GM08714 (cell line): ENCODE results near the gene SLC1A3.
"Not testable (repeated sequence)": the region's sequence is repeated elsewhere in the genome, so short reads cannot be mapped to it uniquely, and the experiment has no call there.

Source experiments
- H3K4me3 ChIP-seq: fragments of 200-500 bp; sonication (Bioruptor generic); 2 replicates; pipeline ENCODE4 v1.5.1; 2014; ENCODE audit warnings: mild to moderate bottlenecking, low read length, inconsistent platforms
- ZNF274 ChIP-seq: IDR thresholded peaks from 2 replicates; pipeline ENCODE4 v1.6.1; 2012; ENCODE audit warnings: mild to moderate bottlenecking, low read depth, low read length

SLC1A3 gene

GRCh38 chr5:36631620-36632362 lies 25.4 kb downstream of the SLC1A3 start:
- TF ChIP-seq ZNF274, result no peak
- H3K4me3 ChIP-seq, result no peak overlapping the region

DNA sequence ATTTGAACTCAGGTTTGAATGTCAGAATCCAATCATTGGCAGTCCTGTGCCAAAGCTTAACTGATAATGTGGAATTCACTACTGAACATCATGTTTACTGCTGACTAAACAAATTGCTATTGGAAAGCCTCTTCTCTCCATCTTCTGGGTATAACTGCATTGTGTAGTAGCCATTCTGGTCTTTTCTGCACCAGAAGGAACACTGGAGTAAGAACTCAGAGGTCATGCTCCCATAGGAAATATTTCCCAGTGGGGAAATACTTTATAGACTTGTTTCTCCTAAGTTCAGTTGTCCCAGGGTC lies 25.9 kb downstream of the SLC1A3 start:
- H3K4me3 ChIP-seq, result no peak overlapping the region
- TF ChIP-seq ZNF274, result no peak

DNA sequence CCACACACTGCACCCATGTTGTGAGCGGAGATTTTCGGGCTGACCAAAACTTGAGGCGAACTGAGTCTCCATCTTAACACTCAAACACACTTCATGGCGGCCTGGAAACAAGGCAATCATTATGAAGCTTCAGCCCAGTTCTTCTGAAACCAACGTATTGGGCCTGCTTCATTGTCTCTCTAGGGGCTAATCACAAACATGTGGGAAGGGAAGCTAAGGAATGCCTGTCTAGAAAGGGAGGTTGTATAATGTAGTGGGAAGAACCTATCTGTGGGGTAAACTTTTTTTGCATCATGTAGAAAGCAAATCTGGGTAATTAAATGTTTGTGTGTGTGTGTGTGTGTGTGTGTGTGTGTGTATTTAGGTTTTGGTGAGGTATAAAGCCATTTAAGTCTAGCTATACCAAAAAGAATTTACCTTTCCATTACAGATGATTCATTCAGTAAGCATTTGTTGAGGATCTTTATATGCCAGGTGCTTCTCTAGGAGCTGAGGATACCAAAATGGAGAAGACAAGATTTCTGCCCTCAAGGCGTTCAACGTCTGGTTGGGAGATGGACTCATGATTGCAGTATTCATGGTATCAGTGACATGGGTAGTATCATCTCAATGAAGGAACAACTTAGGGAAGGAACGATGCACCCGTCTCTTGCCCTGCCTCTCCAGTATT lies 29.4 kb downstream of the SLC1A3 start:
- TF ChIP-seq ZNF274, result no peak
- H3K4me3 ChIP-seq, result no peak overlapping the region

GRCh38 chr5:36637101-36637500 lies 30.7 kb downstream of the SLC1A3 start:
- no peak for TF ChIP-seq ZNF274
- H3K4me3 ChIP-seq, result no peak overlapping the region

DNA sequence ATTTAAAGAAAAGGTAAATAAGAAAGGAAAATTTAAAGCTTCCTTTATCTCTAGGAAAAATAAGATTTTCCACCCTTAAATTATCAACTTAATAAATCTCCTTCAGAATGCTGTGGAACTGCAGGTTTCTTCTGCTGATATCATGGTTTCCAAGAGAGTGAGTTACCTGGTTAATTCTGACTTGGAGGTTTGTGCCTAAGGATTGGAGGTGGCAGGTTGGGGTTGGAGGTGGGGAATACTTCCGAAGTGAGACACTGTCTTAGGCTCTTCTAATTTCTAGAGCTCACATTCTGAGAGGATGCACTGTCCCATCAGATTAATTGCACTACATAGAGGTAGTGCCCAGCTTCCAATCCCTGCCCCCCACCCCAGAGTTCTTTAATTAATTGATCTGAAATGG lies 31.1 kb downstream of the SLC1A3 start:
- no peak overlapping the region for H3K4me3 ChIP-seq
- TF ChIP-seq ZNF274, result no peak

DNA sequence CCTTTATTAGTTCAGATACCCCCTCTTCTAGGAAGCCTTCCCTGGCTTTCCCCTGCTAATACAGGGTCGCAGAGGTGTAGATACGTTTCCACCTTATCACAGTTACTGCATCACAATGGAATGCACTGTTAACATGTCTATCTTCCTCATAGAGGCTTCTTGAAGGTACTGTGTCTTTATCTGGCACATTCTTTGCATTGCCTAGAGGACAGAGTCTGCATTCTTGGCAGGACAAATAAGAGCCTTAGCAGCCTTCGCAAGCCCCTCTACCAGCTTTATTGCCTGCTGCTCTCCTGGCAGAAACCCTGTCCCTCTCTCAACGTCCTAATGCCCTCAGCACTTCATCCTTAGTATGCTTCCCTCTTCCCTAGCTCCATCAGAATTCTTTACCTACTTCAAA lies 31.6 kb downstream of the SLC1A3 start:
- H3K4me3 ChIP-seq, result no peak overlapping the region
- no peak for TF ChIP-seq ZNF274

GRCh38 chr5:36640949-36641348 lies 34.5 kb downstream of the SLC1A3 start:
- no peak for TF ChIP-seq ZNF274
- no peak overlapping the region for H3K4me3 ChIP-seq

DNA sequence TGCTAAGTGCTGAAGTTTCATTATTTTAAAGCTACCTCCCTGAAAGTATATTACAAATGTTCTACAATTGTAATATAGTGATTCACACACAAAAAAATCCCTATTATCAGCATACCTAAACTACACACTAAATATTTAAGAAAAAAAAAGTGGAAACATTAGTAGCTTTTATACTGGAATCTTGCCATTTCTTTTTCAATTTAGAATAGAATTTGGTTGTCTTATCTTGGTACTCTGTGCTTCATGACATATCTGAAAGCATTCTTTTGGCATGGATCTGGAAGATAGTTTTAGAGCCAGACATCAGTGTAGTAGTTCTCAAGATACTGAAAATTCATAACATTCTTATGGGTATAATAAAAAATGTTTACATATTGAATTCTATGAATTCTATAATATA lies 35.0 kb downstream of the SLC1A3 start:
- no peak overlapping the region for H3K4me3 ChIP-seq
- TF ChIP-seq ZNF274, result no peak

DNA sequence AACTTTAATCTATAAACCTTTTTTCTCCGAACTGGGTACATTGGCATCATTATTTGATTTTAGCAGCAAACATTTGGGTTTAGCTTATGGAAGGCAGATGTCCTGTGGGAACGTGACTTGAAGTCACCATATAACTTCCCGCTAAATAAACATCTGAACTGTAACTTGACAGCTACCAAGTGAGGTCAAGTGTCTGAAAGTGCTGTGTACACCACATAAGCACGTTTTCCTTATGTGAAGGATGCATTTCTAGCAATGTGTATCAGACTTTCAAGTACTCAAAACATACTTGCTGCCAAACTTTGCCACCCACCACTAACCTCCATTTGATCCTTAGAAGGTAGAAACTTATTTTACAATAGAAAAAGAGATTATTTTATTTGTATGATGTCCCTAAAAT lies 35.7 kb downstream of the SLC1A3 start:
- TF ChIP-seq ZNF274, result no peak
- H3K4me3 ChIP-seq, result no peak overlapping the region

GRCh38 chr5:36643162-36643561 lies 36.8 kb downstream of the SLC1A3 start:
- H3K4me3 ChIP-seq, result no peak overlapping the region
- TF ChIP-seq ZNF274, result no peak

DNA sequence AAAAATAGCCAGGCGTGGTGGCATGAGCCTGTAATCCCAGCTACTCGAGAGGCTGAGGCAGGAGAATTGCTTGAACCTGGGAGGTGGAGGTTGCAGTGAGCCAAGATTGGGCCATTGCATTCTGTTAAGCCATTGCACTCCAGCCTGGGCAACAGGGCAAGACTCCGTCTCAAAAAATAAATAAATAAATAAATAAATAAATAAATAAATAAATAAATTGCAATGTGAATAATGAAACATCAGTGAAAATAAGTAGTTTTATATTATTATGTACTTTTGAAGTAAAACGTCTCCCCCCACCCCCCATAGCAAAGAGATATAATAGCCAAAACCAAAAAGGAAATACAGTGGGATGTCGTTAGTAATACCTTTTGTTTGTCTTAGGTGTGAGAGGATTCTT lies 37.4 kb downstream of the SLC1A3 start:
- H3K4me3 ChIP-seq, result not testable (repeated sequence)

GRCh38 chr5:36644727-36645126 lies 38.3 kb downstream of the SLC1A3 start:
- no peak overlapping the region for H3K4me3 ChIP-seq
- TF ChIP-seq ZNF274, result no peak

DNA sequence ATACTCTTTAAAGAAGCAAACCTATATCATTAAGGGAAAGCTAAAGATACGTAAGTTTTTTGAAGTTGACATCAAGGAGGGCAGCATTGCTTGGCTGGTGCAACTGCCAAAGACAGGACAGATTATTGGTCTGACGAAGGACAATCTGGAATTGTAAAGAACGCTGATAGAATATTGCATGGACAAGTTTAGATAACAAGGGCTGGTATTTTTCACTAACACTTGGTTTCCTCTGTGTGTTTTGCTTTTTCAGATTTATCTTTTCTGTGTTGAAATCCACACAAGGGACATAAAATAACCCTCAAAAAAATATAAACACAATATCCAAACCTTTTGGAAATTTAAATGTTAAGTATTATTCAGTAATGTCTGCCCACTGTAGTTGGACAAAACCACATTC lies 39.7 kb downstream of the SLC1A3 start:
- H3K4me3 ChIP-seq, result no peak overlapping the region
- TF ChIP-seq ZNF274, result no peak

GRCh38 chr5:36646507-36647023 lies 40.2 kb downstream of the SLC1A3 start:
- H3K4me3 ChIP-seq, result no peak overlapping the region

GRCh38 chr5:36647046-36647445 lies 40.6 kb downstream of the SLC1A3 start:
- no peak overlapping the region for H3K4me3 ChIP-seq
- TF ChIP-seq ZNF274, result no peak

More at GRCh38 chr5:36646507-36647023, 40.2 kb downstream of the SLC1A3 start:
- TF ChIP-seq ZNF274, result no peak

- TF ChIP-seq ZNF274, result no peak
Measured at GRCh38 chr5:36648426-36648825, 42.0 kb downstream of the SLC1A3 start.

More at GRCh38 chr5:36648426-36648825, 42.0 kb downstream of the SLC1A3 start:
- H3K4me3 ChIP-seq, result no peak overlapping the region
